Posterior cingulate gyrus (tissue), 11 donors: ENCODE results near the gene PLA2G2A.

Experiments used
- DNase-seq, 10 donors: peaks; one replicate each; pipeline versions ENCODE4 v3.0.0 to v3.0.0-alpha.2; 2020 to 2021; ENCODE audit warnings: mixed read lengths in 3 of 10
- intact Hi-C: fragments of 100-400 bp; cut with DNase I; formaldehyde crosslinking; loops from one replicate; pipeline ENCODE4 v1.15.1; 2023

Gene PLA2G2A

DNA sequence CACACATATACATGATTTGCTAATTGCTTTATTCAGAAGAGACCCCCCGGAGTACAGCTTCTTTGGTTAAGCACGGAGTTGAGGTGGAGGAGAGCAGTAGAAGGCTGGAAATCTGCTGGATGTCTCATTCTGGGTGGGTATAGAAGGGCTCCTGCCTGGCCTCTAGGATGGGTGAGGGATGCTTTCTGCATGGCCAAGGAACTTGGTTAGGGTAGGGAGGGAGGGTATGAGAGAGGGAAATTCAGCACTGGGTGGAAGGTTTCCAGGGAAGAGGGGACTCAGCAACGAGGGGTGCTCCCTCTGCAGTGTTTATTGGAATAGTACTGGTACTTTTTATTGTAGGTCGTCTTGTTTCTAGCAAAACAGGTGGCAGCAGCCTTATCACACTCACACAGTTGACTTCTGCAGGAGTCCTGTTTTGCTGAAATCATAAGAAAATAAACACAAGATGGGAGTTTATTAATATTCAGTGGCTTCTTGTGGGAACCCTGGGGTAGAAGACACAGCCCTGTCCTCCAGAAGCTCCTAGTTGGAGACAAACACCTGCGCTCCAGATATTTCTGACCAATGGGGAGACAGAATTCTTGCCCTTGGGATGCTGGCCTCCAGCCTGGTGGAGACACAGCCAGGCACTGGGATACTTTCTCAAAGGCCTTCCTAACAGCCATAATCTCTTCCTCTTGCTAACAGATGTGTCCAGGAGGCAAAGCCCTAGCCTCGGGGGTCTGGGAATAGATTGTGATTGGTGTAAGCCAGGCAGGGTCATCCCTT lies 3.8 kb downstream of the PLA2G2A start:
- DNase-seq, result no peak

GRCh38 chr1:19974822-19975416 lies 4.5 kb downstream of the PLA2G2A start:
- DNase-seq, result no peak
- intact Hi-C loops, result loop anchor here (10.0 kb wide), 1 partner anchor 180 kb away; no protein-coding TSS in a partner anchor

More for the DNA sequence above, 3.8 kb downstream of the PLA2G2A start:
- intact Hi-C loops, result loop anchor here (10.0 kb wide), 1 partner anchor 179 kb away; no protein-coding TSS in a partner anchor

- intact Hi-C loops, result loop anchor here (10.0 kb wide), 1 partner anchor 181 kb away; no protein-coding TSS in a partner anchor
These were observed 5.8 kb downstream of the PLA2G2A start for GRCh38 chr1:19973616-19974015.

GRCh38 chr1:19971664-19972063 lies 7.8 kb downstream of the PLA2G2A start:
- DNase-seq, result no peak
- intact Hi-C loops, result loop anchor here (10.0 kb wide), 1 partner anchor 183 kb away; no protein-coding TSS in a partner anchor

More at GRCh38 chr1:19973616-19974015, 5.8 kb downstream of the PLA2G2A start:
- no peak for DNase-seq

DNA sequence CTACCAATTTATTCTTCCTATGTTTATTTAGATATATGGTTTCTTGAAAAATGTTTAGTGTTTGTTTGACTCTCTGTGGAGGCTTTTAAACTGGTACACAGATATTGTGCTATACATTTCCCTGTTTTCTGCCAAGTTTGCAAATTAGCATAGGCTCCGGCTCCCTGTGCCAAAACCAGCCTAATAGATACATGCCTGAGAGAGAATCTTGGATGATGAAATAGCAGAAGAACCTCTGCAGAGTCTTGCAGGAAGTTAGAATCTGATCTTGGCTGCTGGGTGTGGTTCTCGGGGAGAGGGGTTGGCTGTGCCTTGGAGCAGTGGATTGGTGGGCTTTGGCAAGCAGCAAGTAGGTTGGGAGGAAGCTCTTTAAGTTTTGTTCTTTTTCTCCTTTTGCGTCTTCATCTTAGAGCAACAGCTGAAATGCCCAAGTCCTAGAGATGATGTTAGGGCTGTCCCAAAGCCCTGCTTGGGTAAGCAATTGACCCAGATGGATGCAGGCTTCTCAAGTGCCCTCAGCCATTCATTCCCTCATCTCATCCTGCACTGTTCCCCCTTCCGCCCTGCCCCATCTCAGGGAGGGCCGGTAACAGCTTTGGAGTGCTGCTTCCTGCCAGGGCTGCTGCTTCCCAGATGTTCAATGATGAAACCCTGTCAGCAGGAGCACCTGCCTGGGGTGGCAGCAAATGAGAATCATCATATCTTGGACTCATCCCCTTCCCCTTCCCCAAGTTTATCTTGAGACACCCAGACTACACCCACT lies 9.3 kb downstream of the PLA2G2A start:
- DNase-seq, result no peak
- intact Hi-C loops, result loop anchor here (10.0 kb wide), 1 partner anchor 185 kb away; no protein-coding TSS in a partner anchor

DNA sequence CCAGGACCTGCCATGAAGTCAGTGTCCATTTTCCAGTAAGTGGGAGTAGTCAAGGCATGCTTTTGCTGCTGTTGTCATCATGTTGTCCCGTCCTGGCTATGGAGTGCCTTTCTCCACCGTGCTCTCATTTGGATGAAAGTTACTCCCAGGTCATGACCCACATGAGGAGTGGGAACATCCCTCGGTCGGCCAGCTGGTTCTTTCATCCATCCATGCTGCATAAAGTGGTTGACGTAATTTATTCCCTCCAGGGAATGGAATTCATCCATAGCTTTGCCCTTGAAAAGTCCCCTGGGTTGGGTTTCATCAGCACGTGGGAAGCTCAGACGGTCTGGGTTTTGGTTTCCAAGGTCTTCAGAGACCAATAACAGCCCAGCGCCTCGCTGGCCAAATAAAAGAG lies 11.6 kb downstream of the PLA2G2A start:
- intact Hi-C loops, result no loop called here
- DNase-seq, result no peak

GRCh38 chr1:19964542-19964941 lies 14.9 kb downstream of the PLA2G2A start:
- intact Hi-C loops, result no loop called here
- no peak for DNase-seq

GRCh38 chr1:19963636-19964035 lies 15.8 kb downstream of the PLA2G2A start:
- no peak for DNase-seq
- intact Hi-C loops, result no loop called here

DNA sequence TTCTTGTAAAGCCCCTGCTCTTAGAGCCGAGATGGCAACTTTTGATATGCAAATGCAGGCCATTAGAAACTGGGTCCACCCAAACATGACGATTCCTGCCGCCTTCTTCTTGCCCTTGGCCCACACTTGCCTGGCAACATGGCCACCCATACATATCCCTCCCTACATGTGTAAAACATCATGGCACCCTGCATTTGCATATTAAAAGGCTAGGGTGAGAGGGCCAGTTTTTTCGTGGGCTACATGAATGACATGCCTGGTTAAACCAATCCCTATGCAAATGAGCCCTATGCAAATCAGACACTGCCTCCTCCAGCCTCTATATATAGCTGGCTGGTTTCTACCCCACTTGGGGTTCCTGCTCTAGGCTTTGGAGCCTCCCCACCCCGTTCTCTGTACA lies 18.8 kb downstream of the PLA2G2A start:
- DNase-seq, result no peak
- intact Hi-C loops, result no loop called here

DNA sequence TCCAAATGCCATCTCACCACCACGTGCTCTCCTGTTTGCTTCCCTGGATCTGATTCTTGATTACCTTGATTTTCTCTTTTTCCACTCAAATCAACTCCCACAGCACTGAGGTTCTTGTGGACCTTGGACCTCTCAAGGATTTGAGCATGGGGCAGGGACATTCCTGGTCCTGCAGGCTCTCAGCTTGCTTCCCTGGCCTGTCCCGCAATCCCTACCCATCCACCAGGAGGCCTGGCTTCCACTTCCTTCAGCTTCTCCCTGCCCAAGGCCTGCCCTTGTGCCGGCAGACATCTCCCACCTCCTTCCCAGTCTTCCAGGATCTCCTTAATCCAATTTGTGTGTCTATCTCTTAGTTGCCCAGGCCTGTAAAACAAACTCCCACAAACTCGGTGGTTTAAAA lies 21.6 kb downstream of the PLA2G2A start:
- intact Hi-C loops, result no loop called here
- no peak for DNase-seq

GRCh38 chr1:19955534-19956170 lies 23.8 kb downstream of the PLA2G2A start:
- DNase-seq, result no peak
- intact Hi-C loops, result no loop called here

GRCh38 chr1:19954059-19954458 lies 25.4 kb downstream of the PLA2G2A start:
- intact Hi-C loops, result no loop called here
- DNase-seq, result no peak

GRCh38 chr1:19949016-19949415 lies 30.4 kb downstream of the PLA2G2A start:
- DNase-seq, result no peak

DNA sequence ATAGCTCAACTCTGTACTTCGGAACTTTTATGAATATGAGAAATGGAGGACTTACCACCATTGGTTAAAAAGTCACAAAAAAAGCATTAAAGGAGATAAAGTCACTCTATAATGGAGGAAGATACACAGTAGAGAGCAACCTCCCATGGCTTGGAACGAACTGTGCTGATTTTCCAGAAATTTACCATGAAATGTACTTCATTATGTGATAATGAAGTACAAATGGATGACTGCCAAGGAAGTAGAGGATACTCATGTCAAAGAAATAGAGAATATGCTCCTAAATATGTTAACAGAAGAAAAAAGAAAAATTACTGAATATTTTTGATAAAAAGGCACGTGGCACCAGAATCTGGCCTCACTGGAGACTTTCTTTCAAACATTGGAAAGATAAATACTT lies 32.4 kb downstream of the PLA2G2A start:
- DNase-seq, result no peak
- intact Hi-C loops, result no loop called here

More at GRCh38 chr1:19949016-19949415, 30.4 kb downstream of the PLA2G2A start:
- intact Hi-C loops, result no loop called here

GRCh38 chr1:19946331-19946751 lies 33.1 kb downstream of the PLA2G2A start:
- DNase-seq, result no peak
- intact Hi-C loops, result no loop called here

- intact Hi-C loops, result no loop called here
- DNase-seq, result no peak
These were observed 33.5 kb downstream of the PLA2G2A start for GRCh38 chr1:19945914-19946313.

DNA sequence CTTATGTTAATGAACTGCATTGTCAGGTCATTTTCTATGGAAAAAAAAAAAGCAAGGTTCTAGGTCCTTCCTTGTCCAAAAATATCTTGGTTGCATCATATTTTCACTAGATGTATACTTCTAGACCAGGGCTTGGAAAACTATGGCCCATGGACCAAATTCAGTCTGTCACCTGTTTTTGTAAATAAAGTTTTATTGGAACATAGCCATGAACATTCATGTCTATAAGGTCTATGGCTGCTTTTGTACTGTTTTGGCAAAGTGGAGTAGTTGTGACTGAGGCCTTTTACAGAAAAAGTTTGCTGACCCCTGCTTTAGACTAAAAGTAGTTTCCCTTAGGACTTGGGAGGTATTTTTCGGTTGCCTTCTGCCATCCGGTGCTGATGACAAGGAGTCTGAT lies 36.8 kb downstream of the PLA2G2A start:
- DNase-seq, result no peak
- intact Hi-C loops, result no loop called here

DNA sequence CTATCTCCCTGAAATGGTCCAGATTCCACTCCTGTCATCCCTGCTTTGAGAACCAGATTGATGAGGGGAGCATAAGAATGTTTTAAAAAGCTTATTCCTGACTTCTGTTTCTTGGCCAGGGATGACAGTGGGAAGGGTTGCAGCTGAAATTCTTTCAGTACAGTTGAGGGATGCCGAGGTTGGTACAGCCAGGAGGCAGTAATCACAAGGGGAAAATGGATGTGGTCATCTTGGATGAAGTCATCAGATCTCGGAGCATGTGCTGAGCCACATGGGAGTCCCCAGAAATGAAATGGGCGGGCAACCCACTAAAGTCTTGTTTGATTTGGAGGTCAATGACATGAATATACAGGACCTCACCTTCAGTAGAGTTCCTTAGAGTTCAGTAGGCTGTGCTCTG lies 37.3 kb downstream of the PLA2G2A start:
- no peak for DNase-seq
- intact Hi-C loops, result no loop called here

GRCh38 chr1:19941206-19941568 lies 38.2 kb downstream of the PLA2G2A start:
- intact Hi-C loops, result no loop called here
- DNase-seq, result no peak

DNA sequence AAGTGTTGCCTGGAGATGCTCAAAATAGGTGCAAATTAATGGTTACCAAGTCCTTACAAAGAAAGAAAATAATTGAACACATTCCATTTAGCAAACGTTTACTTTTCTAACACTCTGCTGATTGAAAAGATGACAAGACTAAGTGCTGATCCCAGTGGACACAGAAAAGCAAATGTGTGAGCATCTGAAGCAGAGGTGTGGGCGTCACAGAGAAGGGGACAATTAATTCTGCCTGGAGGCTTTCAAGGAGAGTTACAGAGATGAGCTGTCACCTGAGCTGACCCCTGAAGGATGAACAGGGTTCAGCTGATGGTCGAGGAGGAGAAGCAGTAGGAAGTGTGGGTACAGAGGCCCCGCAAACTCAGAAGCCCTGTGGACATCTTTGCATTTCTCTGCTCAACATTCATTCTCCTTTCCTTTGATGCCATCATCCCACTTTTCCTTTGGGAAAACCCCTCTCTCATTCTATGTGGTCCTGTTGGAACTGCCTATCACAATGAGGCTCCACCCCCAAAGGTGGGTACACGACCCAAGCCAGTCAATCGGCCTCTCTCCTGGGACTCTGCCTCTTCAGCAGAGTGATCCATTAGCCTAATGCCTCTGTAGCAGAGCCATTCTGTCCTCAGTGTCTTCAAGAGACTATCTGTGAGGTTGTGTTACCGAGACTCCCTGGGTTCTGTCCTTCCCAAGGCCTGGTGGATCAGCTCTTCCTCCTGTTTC lies 38.8 kb downstream of the PLA2G2A start:
- intact Hi-C loops, result no loop called here
- DNase-seq, result no peak
